NCI-H187 (cell line): ENCODE data around the gene ATP5PD.
"Not testable (repeated sequence)": the region's sequence is repeated elsewhere in the genome, so short reads cannot be mapped to it uniquely, and the experiment has no call there.

ENCODE experiments used
- DNase-seq, 2 experiments: peaks; one replicate each; lab custom pipeline; 2025; lab: John Stamatoyannopoulos, UW

The ATP5PD gene

GRCh38 chr17:75077496-75078283 lies 30.9 kb upstream of the ATP5PD start:
- DNase-seq, result no peak

- no peak for DNase-seq
These were observed 30.3 kb upstream of the ATP5PD start for GRCh38 chr17:75077072-75077495.

- DNase-seq, result no peak
These were observed 29.0 kb upstream of the ATP5PD start for GRCh38 chr17:75075597-75076336.

GRCh38 chr17:75074532-75074931 lies 27.8 kb upstream of the ATP5PD start:
- DNase-seq, result no peak

GRCh38 chr17:75073618-75074047 lies 26.9 kb upstream of the ATP5PD start:
- no peak for DNase-seq

- DNase-seq, result not testable (repeated sequence)
These were observed 26.1 kb upstream of the ATP5PD start for GRCh38 chr17:75072909-75073308.

GRCh38 chr17:75071478-75072271 lies 24.9 kb upstream of the ATP5PD start:
- DNase-seq, result not testable (repeated sequence)

- DNase-seq, result no peak
These were observed 23.0 kb upstream of the ATP5PD start for GRCh38 chr17:75069783-75070182.

- DNase-seq, result no peak
These were observed 22.0 kb upstream of the ATP5PD start for GRCh38 chr17:75068750-75069149.

GRCh38 chr17:75067856-75068255 lies 21.1 kb upstream of the ATP5PD start:
- DNase-seq, result no peak

GRCh38 chr17:75065562-75066151 lies 18.9 kb upstream of the ATP5PD start:
- DNase-seq, result no peak

- no peak for DNase-seq
These were observed 18.2 kb upstream of the ATP5PD start for GRCh38 chr17:75064867-75065561.

GRCh38 chr17:75064460-75064859 lies 17.7 kb upstream of the ATP5PD start:
- no peak for DNase-seq

GRCh38 chr17:75064040-75064439 lies 17.3 kb upstream of the ATP5PD start:
- DNase-seq, result no peak

GRCh38 chr17:75063626-75064025 lies 16.9 kb upstream of the ATP5PD start:
- no peak for DNase-seq

GRCh38 chr17:75063201-75063600 lies 16.4 kb upstream of the ATP5PD start:
- no peak for DNase-seq

GRCh38 chr17:75061618-75062017 lies 14.8 kb upstream of the ATP5PD start:
- no peak for DNase-seq

- DNase-seq, result no peak
These were observed 14.3 kb upstream of the ATP5PD start for GRCh38 chr17:75061055-75061438.

GRCh38 chr17:75060434-75061054 lies 13.8 kb upstream of the ATP5PD start:
- no peak for DNase-seq

GRCh38 chr17:75059369-75060345 lies 12.9 kb upstream of the ATP5PD start:
- DNase-seq, result no peak
